NT2/D1 (cell line): ENCODE results near the gene MIS12.

Source experiments
- SUZ12 ChIP-seq: IDR thresholded peaks from 2 replicates; pipeline ENCODE4 v1.6.1; 2011; ENCODE audit not compliant: insufficient read length, insufficient read depth; ENCODE audit errors: extremely low read depth
- YY1 ChIP-seq: IDR thresholded peaks from 2 replicates; pipeline ENCODE4 v1.6.1; 2011; ENCODE audit not compliant: insufficient read length, insufficient read depth
- ZNF274 ChIP-seq: IDR thresholded peaks from 2 replicates; pipeline ENCODE4 v1.6.1; 2011; ENCODE audit warnings: mild to moderate bottlenecking, low read depth, low read length

- TF ChIP-seq ZNF274 (no peak), YY1 (no peak), SUZ12 (no peak)
Observed at GRCh38 chr17:5533486-5534315, 47.3 kb downstream of the MIS12 start.
